ENCODE measurements around the gene INTS14. TPM values are rescaled to one million over a fixed set of nuclear protein-coding genes. Genes with fewer than 3 reads are reported as not detected.

The INTS14 gene
- total RNA-seq, 4 donors from 2014 or later, result 26.6 to 50.8 (median 32.9) TPM

GRCh38 chr15:65651831-65652749, 41.2 kb upstream of the INTS14 start:
- TF ChIP-seq, protein P1, sequence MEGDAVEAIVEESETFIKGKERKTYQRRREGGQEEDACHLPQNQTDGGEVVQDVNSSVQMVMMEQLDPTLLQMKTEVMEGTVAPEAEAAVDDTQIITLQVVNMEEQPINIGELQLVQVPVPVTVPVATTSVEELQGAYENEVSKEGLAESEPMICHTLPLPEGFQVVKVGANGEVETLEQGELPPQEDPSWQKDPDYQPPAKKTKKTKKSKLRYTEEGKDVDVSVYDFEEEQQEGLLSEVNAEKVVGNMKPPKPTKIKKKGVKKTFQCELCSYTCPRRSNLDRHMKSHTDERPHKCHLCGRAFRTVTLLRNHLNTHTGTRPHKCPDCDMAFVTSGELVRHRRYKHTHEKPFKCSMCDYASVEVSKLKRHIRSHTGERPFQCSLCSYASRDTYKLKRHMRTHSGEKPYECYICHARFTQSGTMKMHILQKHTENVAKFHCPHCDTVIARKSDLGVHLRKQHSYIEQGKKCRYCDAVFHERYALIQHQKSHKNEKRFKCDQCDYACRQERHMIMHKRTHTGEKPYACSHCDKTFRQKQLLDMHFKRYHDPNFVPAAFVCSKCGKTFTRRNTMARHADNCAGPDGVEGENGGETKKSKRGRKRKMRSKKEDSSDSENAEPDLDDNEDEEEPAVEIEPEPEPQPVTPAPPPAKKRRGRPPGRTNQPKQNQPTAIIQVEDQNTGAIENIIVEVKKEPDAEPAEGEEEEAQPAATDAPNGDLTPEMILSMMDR (IDR thresholded peaks at IDR 0.05), result no peak
- DNase-seq (ENCODE audit: low spot score) (no peak), ATAC-seq (ENCODE audit: low FRiP score) (no peak)

GRCh38 chr15:65651042-65651322, 40.1 kb upstream of the INTS14 start:
- no peak for DNase-seq (ENCODE audit: low spot score)
- TF ChIP-seq, protein P1 (IDR thresholded peaks at IDR 0.05), result no peak
- ATAC-seq (ENCODE audit: low FRiP score), result no peak

- TF ChIP-seq, protein P1 (IDR thresholded peaks at IDR 0.05), result no peak
- ATAC-seq (ENCODE audit: low FRiP score) (no peak), DNase-seq (ENCODE audit: low spot score) (no peak)
Measured at GRCh38 chr15:65650312-65651041, 39.5 kb upstream of the INTS14 start.

- ATAC-seq (ENCODE audit: low FRiP score) (no peak), DNase-seq (ENCODE audit: low spot score) (no peak)
- TF ChIP-seq, protein P1 (IDR thresholded peaks at IDR 0.05), result no peak
Measured at GRCh38 chr15:65646486-65646885, 35.6 kb upstream of the INTS14 start.

DNA sequence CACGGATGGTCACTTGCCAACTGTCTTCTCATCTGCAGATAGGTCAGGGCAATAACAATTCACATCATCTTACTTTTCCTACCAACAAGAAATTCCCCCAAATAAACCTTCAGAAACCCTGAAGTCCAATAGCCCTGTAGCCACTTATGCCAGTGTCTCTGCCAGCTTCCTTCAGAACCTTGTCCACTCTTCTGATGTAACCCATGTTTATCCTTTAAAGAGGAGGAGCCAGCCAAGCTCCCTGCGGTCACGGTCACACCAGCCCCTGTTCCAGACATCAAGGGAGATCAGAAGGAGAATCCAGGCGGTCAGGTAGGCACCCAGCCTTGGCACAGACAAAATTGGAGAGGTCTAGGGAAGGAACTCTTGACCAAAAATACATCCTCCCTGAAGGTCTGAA, 34.5 kb upstream of the INTS14 start:
- ATAC-seq (ENCODE audit: low FRiP score) (no peak), DNase-seq (ENCODE audit: low spot score) (no peak)
- TF ChIP-seq, protein P1 (IDR thresholded peaks at IDR 0.05), result no peak

GRCh38 chr15:65644282-65644681, 33.4 kb upstream of the INTS14 start:
- no peak for DNase-seq (ENCODE audit: low spot score)
- no peak for ATAC-seq (ENCODE audit: low FRiP score)
- TF ChIP-seq, protein P1 (IDR thresholded peaks at IDR 0.05), result no peak
